ENCODE measurements around the gene LEO1. TPM values are rescaled to one million over a fixed set of nuclear protein-coding genes. Genes with fewer than 3 reads are reported as not detected.

The LEO1 gene
- total RNA-seq, 4 donors from 2014 or later, result 11.4 to 19.6 (median 15.0) TPM

DNA sequence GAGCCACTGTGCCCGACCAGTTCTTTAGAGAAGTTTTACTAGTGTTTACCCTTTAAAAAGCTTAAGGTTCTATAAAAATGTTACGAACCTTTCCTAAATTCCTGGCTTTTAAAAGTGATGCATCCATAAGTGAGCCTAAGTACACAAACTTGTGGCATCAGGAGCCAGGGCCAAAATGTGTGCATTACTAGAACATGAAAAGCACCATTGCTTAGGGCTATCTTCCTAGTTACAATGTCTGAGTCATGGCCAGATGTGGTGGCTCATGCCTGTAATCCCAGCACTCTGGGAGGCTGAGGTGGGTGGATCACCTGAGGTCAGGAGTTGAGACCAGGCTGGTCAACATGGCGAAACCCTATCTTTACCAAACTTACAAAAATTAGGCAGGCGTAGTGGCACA, 39.9 kb downstream of the LEO1 start:
- DNase-seq (ENCODE audit: low spot score) (no peak), ATAC-seq (ENCODE audit: low FRiP score) (no peak)
- TF ChIP-seq, protein P1, sequence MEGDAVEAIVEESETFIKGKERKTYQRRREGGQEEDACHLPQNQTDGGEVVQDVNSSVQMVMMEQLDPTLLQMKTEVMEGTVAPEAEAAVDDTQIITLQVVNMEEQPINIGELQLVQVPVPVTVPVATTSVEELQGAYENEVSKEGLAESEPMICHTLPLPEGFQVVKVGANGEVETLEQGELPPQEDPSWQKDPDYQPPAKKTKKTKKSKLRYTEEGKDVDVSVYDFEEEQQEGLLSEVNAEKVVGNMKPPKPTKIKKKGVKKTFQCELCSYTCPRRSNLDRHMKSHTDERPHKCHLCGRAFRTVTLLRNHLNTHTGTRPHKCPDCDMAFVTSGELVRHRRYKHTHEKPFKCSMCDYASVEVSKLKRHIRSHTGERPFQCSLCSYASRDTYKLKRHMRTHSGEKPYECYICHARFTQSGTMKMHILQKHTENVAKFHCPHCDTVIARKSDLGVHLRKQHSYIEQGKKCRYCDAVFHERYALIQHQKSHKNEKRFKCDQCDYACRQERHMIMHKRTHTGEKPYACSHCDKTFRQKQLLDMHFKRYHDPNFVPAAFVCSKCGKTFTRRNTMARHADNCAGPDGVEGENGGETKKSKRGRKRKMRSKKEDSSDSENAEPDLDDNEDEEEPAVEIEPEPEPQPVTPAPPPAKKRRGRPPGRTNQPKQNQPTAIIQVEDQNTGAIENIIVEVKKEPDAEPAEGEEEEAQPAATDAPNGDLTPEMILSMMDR (IDR thresholded peaks at IDR 0.05), result no peak

- ATAC-seq (ENCODE audit: low FRiP score) (no peak), DNase-seq (ENCODE audit: low spot score) (no peak)
- TF ChIP-seq, protein P1 (IDR thresholded peaks at IDR 0.05), result no peak
These were observed 40.6 kb downstream of the LEO1 start for GRCh38 chr15:51931016-51931415.

DNA sequence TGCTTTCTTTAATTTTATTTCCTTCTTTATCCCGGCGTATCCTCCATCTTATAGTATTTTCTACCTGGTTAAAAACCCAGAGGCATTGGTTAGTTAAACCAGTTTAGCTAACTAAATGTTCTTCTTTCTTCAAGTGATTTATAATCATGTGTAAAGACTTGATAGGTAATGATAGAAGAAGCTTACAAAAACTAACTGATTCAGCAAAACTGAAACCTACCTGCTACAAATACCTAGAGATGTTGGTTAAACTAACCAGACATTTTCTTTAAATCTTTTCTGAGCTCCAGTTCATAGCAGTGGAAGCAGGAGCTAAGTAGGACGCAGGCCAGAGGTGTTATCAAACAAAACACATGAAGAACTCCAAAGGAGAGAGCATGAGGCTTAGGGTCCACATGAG, 44.8 kb downstream of the LEO1 start:
- no peak for DNase-seq (ENCODE audit: low spot score)
- no peak for ATAC-seq (ENCODE audit: low FRiP score)

DNA sequence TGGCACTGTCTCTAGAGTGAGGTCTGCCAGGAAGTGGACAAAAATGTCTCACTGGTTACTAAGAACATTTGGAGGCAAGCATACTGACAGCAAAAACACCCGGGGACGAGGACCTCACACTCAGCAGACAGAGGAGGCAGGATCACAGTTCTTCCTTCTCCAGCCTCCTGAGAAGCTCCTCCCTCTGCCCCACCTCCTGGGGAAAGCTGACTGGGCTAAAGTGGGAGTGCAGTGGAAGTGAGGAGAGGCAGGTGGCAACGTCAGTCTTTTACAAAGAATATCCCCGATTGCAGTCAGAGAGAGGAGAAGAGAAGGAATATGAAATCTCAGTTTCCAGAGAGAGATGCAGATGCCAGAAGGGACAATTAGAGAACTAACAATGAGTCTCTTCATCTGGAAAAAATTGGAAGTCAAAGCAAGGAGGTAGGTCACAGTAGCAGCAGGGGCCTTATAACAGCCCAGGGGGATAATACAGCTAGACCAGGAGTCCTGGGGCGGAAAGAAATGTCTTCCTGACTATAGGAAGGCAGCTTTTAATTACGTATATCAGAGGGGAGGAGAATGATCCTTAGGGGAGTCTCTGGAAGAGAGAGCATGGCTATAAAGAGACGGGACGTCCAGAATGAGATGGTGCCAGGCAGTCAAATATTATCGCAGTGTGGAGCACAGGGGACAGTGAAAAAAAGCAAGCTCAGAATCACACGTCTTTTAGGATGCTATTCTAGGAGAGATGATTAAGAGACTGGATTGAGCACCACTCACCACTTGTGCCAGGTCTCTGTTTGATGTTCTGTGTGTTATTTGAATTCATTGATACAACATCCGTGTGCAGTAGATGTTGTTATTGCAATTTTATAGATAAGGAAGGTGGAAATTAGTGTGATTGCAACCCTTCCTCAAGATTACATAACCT, 47.2 kb downstream of the LEO1 start:
- TF ChIP-seq, protein P1 (IDR thresholded peaks at IDR 0.05), result no peak
- DNase-seq (ENCODE audit: low spot score) (no peak), ATAC-seq (ENCODE audit: low FRiP score) (no peak)

More for the DNA sequence above, 44.8 kb downstream of the LEO1 start:
- TF ChIP-seq, protein P1 (IDR thresholded peaks at IDR 0.05), result no peak

DNA sequence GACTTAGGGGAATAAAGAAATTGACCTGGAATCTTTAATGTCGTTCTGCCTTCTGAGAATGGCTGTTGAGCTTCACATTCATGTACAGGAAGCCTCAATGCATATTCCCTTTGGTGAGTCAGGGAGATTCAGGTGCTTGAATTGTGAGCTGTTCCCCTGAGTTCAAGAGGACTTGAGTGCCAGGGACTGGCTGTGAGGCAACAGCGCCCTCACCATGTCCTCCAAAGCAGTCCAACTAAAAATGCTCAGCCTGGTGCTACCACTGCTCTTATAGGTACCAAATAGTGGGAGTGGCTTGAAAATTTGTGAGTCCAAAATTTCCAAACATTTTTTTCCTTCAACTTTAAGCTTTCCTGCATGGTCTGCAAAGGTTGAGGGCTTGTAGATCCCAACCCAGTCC, 54.1 kb downstream of the LEO1 start:
- DNase-seq (ENCODE audit: low spot score) (no peak), ATAC-seq (ENCODE audit: low FRiP score) (no peak)

GRCh38 chr15:51912528-51912927, 59.0 kb downstream of the LEO1 start:
- TF ChIP-seq, protein P1 (IDR thresholded peaks at IDR 0.05), result no peak
- ATAC-seq (ENCODE audit: low FRiP score), result no peak
- no peak for DNase-seq (ENCODE audit: low spot score)

More for the DNA sequence above, 54.1 kb downstream of the LEO1 start:
- TF ChIP-seq, protein P1 (IDR thresholded peaks at IDR 0.05), result no peak

- no peak for ATAC-seq (ENCODE audit: low FRiP score)
- TF ChIP-seq, protein P1 (IDR thresholded peaks at IDR 0.05), result no peak
- no peak for DNase-seq (ENCODE audit: low spot score)
These were observed 62.0 kb downstream of the LEO1 start for GRCh38 chr15:51909584-51909983.
